Endodermal cell (in vitro differentiated cells): ENCODE data around the gene SRBD1. TPM values are rescaled to one million over a fixed set of nuclear protein-coding genes. Genes with fewer than 3 reads are reported as not detected.

ENCODE experiments used
- DNase-seq: peaks from one replicate; pipeline ENCODE4 v3.0.0-alpha.2; 2017
- H3K27ac ChIP-seq: 2 replicates; pipeline ENCODE4 v1.5.1; 2013; ENCODE audit warnings: mild to moderate bottlenecking, low read depth, low read length, moderate library complexity
- H3K27me3 ChIP-seq: 2 replicates; pipeline ENCODE4 v1.6.1; 2013; ENCODE audit warnings: mild to moderate bottlenecking, low read length, moderate library complexity; ENCODE audit not compliant: insufficient read depth, control insufficient read depth, poor library complexity, severe bottlenecking
- H3K36me3 ChIP-seq: 2 replicates; pipeline ENCODE4 v1.7.0; 2013; ENCODE audit warnings: mild to moderate bottlenecking, low read length, moderate library complexity; ENCODE audit not compliant: control insufficient read depth, insufficient read depth
- H3K4me1 ChIP-seq: one replicate; pipeline ENCODE4 v1.7.0; 2013; ENCODE audit warnings: low read length; ENCODE audit not compliant: control insufficient read depth, insufficient read depth
- H3K4me3 ChIP-seq: 2 replicates; pipeline ENCODE4 v1.5.1; 2013; ENCODE audit warnings: mild to moderate bottlenecking, low read length, moderate library complexity
- H3K9ac ChIP-seq: 2 replicates; pipeline ENCODE4 v1.6.1; 2013; ENCODE audit warnings: mild to moderate bottlenecking, low read length, moderate library complexity; ENCODE audit not compliant: poor library complexity, severe bottlenecking; ENCODE audit errors: extremely low read depth
- H3K9me3 ChIP-seq: 2 replicates; pipeline ENCODE4 v1.6.1; 2013; ENCODE audit warnings: mild to moderate bottlenecking, low read length, moderate library complexity; ENCODE audit not compliant: control insufficient read depth
- H3K27ac Mint-ChIP-seq: 2 replicates; pipeline ENCODE4 v1.8.0; 2020; ENCODE audit warnings: mixed read lengths
- H3K27me3 Mint-ChIP-seq: 2 replicates; pipeline ENCODE4 v1.8.0; 2021; ENCODE audit warnings: mild to moderate bottlenecking, mixed read lengths; ENCODE audit not compliant: insufficient read depth
- H3K36me3 Mint-ChIP-seq: 2 replicates; pipeline ENCODE4 v1.8.0; 2020; ENCODE audit warnings: low read depth, mixed read lengths
- H3K4me1 Mint-ChIP-seq: 2 replicates; pipeline ENCODE4 v1.8.0; 2020; ENCODE audit warnings: mixed read lengths
- H3K4me3 Mint-ChIP-seq: 2 replicates; pipeline ENCODE4 v1.8.0; 2020; ENCODE audit warnings: mild to moderate bottlenecking, moderate library complexity, mixed read lengths
- H3K9me3 Mint-ChIP-seq: 2 replicates; pipeline ENCODE4 v1.8.0; 2020; ENCODE audit warnings: mild to moderate bottlenecking, mixed read lengths
- CTCF ChIP-seq: fragments of 200-600 bp; sonication (generic); conservative IDR thresholded peaks from 2 replicates; pipeline ENCODE4 v1.5.0; 2021; ENCODE audit warnings: antibody characterized with exemption, mild to moderate bottlenecking
- WGBS, 2 experiments: methylation state at CpG; one replicate each; pipeline versions ENCODE4 v1.1.5 to v1.1.7; 2013; ENCODE audit warnings: missing lambda C conversion rate in 2 of 2, mixed read lengths in 1 of 2; ENCODE audit not compliant: insufficient coverage in 1 of 2, insufficient read length in 1 of 2; 5-methylcytosine and 5-hydroxymethylcytosine counted together
- total RNA-seq, 2 donors: library from RNA; stranded (reverse); fragmentation: NEBNext Ultra II Directional in 1 of 2; extraction: Animal tissue kit (Norgen Biotek cat#: 25700) in 1 of 2; gene quantifications; 2 replicates in 1 of 2; 3 replicates in 1 of 2; pipeline ENCODE4 v1.2.1, GENCODE V29; 2021

Gene SRBD1
- total RNA-seq, 2 donors from 2014 or later: 17.7 to 19.6 TPM

DNA sequence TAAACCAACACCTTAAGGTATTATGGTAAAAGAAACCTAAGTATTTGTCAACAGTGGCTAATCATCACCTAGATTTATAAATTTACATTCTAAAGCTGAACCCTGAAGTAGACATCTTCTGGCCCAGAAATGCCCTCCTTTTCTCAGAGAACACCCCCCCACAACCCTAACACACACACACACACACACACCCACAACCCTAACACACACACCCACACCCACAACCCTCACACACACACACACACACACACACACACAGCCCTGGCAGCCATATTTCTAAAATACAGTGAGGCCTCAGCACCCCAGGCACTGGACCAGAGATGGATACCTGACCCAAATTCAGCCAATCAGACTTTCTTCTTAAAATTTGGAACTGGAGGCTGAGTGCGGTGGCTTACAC, 14.3 kb downstream of the SRBD1 start:
- 90 to 94% methylated on average over 1 of the region's 1 CpG for WGBS, 2 experiments
- no peaks in the 10 kb centered on the region for H3K27me3 Mint-ChIP-seq
- no peak for DNase-seq

DNA sequence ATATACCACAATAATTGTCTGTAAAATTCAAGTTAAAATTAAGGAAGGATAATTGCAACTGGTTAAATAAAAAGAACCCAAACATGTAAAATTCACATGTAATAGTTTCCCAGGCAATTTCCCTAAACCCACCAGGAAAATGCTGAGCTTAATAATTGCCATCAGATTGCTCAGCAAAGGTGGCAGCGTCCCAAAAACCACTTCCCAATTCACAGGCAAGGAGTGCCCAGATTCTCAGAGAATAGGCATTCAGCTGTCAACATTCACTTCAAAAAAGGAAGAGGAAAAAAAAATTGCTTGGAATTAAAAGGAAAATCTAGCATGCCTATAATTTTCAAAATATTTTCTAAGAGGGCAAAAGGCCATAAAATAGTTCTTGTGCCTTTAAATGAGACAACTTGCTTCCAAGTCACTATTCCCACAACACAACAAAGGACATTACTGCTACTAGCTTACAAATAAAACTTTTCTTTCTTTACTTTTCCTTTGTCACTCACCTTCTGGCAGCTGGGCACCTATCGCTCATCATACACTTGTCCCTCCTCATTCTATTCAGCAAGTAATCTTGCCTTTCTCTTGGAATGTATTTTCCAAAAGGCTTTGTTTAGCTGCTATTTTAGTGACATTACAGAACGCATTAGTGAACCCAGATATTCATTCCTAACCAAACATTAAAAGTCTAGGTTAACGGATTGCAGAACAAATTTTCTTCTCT, 15.2 kb downstream of the SRBD1 start:
- Histone ChIP-seq H3K36me3 (peaks cover 66% of the 10 kb centered on the region), H3K9ac (no peak overlapping the region), H3K4me3 (no peak overlapping the region), H3K9me3 (no peaks in the 10 kb centered on the region), H3K27ac (no peak overlapping the region), H3K4me1 (no peaks in the 10 kb centered on the region), H3K27me3 (no peaks in the 10 kb centered on the region)
- TF ChIP-seq CTCF: no peak
- Mint-ChIP-seq H3K27ac (no peak overlapping the region), H3K4me3 (no peak overlapping the region), H3K4me1 (peaks cover 2% of the 10 kb centered on the region), H3K9me3 (no peaks in the 10 kb centered on the region), H3K27me3 (no peaks in the 10 kb centered on the region), H3K36me3 (peaks cover 57% of the 10 kb centered on the region)
- no peak for DNase-seq
- WGBS, 2 experiments: 90 to 97% methylated on average over 2 to 4 of the region's 4 CpGs

More for the DNA sequence above, 14.3 kb downstream of the SRBD1 start:
- Mint-ChIP-seq H3K27ac (no peak overlapping the region), H3K36me3 (peaks cover 56% of the 10 kb centered on the region), H3K9me3 (no peaks in the 10 kb centered on the region), H3K4me1 (peaks cover 2% of the 10 kb centered on the region), H3K4me3 (no peak overlapping the region)
- peaks cover 66% of the 10 kb centered on the region for H3K36me3 ChIP-seq
- no peaks in the 10 kb centered on the region for H3K27me3 ChIP-seq
- H3K4me1 ChIP-seq: no peaks in the 10 kb centered on the region
- H3K9ac ChIP-seq: no peak overlapping the region
- TF ChIP-seq CTCF: no peak
- H3K9me3 ChIP-seq: no peaks in the 10 kb centered on the region
- H3K4me3 ChIP-seq: no peak overlapping the region
- H3K27ac ChIP-seq: no peak overlapping the region

DNA sequence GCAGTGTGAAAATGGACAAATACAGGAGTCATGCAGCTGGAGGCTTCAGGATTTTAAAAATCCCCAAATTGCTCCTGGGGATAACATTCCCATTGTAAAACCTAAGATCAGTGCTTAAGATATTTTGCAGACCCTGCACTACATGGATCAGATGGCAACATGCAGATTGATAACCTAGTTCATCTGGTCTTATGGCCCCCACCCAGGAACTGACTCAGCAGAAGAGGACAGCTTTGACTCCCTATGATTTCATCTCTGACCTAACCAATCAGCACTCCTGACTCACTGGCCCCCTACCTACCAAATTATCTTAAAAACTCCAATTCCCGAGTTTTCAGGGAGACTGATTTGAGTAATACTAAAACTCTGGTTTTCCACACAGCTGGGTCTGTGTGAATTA, 20.0 kb downstream of the SRBD1 start:
- DNase-seq: no peak
- H3K27me3 Mint-ChIP-seq: no peaks in the 10 kb centered on the region
- no peak for TF ChIP-seq CTCF
- no peak overlapping the region for H3K4me3 ChIP-seq
- H3K9ac ChIP-seq: no peak overlapping the region
- H3K9me3 Mint-ChIP-seq: peaks cover 3% of the 10 kb centered on the region
- H3K27ac ChIP-seq: no peak overlapping the region
- H3K36me3 Mint-ChIP-seq: peaks cover 38% of the 10 kb centered on the region
- H3K9me3 ChIP-seq: no peaks in the 10 kb centered on the region
- H3K4me3 Mint-ChIP-seq: no peak overlapping the region
- no peaks in the 10 kb centered on the region for H3K4me1 ChIP-seq
- WGBS, 2 experiments: 96% methylated on average over 1 of the region's 1 CpG; no CpG with 5 or more reads in 1 of the 2 experiments
- H3K27ac Mint-ChIP-seq: no peak overlapping the region
- peaks cover 27% of the 10 kb centered on the region for H3K36me3 ChIP-seq
- H3K27me3 ChIP-seq: no peaks in the 10 kb centered on the region
- peaks cover 6% of the 10 kb centered on the region for H3K4me1 Mint-ChIP-seq
